CD4-positive, alpha-beta T cell treated with Interleukin-15 for 4 hours (primary cell): Measurements from ENCODE around the gene SCLY.
"Not testable (repeated sequence)": the region's sequence is repeated elsewhere in the genome, so short reads cannot be mapped to it uniquely, and the experiment has no call there.

Experiments used
- DNase-seq: peaks from one replicate; pipeline ENCODE4 v3.0.0-alpha.2; 2020; ENCODE audit warnings: low spot score

The SCLY gene

GRCh38 chr2:238113611-238114010 is 52.8 kb downstream of the SCLY start:
- DNase-seq, result no peak

- DNase-seq, result no peak
Measured at GRCh38 chr2:238114331-238114841, 53.6 kb downstream of the SCLY start.

GRCh38 chr2:238114851-238115660 is 54.3 kb downstream of the SCLY start:
- no peak for DNase-seq

- not testable (repeated sequence) for DNase-seq
Measured at GRCh38 chr2:238115709-238116108, 54.9 kb downstream of the SCLY start.

GRCh38 chr2:238116298-238117198 is 55.7 kb downstream of the SCLY start:
- DNase-seq, result no peak

- no peak for DNase-seq
Measured at GRCh38 chr2:238117199-238118154, 56.7 kb downstream of the SCLY start.

GRCh38 chr2:238119756-238120462 is 59.1 kb downstream of the SCLY start:
- DNase-seq, result no peak

GRCh38 chr2:238120463-238121298 is 59.9 kb downstream of the SCLY start:
- no peak for DNase-seq

GRCh38 chr2:238121511-238122286 is 60.9 kb downstream of the SCLY start:
- DNase-seq, result no peak

- no peak for DNase-seq
Measured at GRCh38 chr2:238122287-238123217, 61.8 kb downstream of the SCLY start.

- DNase-seq, result no peak
Measured at GRCh38 chr2:238123218-238123971, 62.6 kb downstream of the SCLY start.

GRCh38 chr2:238123991-238124470 is 63.2 kb downstream of the SCLY start:
- no peak for DNase-seq

GRCh38 chr2:238124488-238125126 is 63.8 kb downstream of the SCLY start:
- no peak for DNase-seq

GRCh38 chr2:238125127-238125885 is 64.5 kb downstream of the SCLY start:
- no peak for DNase-seq

GRCh38 chr2:238126338-238126737 is 65.5 kb downstream of the SCLY start:
- DNase-seq, result no peak

- DNase-seq, result no peak
Measured at GRCh38 chr2:238126775-238127164, 66.0 kb downstream of the SCLY start.
